Measurements from ENCODE around the gene CRB1.

- TF ChIP-seq CTCF (IDR thresholded peaks at IDR 0.05; ENCODE audit: insufficient read depth, low read length, poor library complexity, severe bottlenecking) (no peak), EZH2phosphoT487 (conservative IDR thresholded peaks at IDR 0.05; ENCODE audit: low read length) (no peak)
Observed at GRCh38 chr1:197313713-197314112, 45.7 kb downstream of the CRB1 start.

Measured in SU-DHL-6 (cell line).